BJ (cell line): ENCODE data around the gene RABGAP1L. TPM values are rescaled to one million over a fixed set of nuclear protein-coding genes. Genes with fewer than 3 reads are reported as not detected.

Source experiments
- CTCF ChIA-PET: fragments of 350-600 bp; formaldehyde crosslinking; extraction: SDS; loops from one replicate; lab custom pipeline; 2021; ENCODE audit warnings: antibody characterized with exemption, inconsistent platforms; lab: Yijun Ruan, JAX
- POLR2A ChIA-PET: fragments of 300-600 bp; sonication (Branson Sonifier 250); formaldehyde crosslinking; extraction: SDS; loops from one replicate; lab custom pipeline; 2021; ENCODE audit warnings: antibody characterized with exemption; lab: Charles Lee
- DNase-seq: peaks from one replicate; pipeline ENCODE4 v3.0.0-alpha.2; 2011; ENCODE audit warnings: low read depth
- H3K27me3 ChIP-seq: 2 replicates; pipeline ENCODE4 v1.6.0; 2011; ENCODE audit warnings: low read length; ENCODE audit not compliant: control insufficient read depth, insufficient read depth
- H3K36me3 ChIP-seq: 2 replicates; pipeline ENCODE4 v1.5.1; 2011; ENCODE audit warnings: low read length; ENCODE audit not compliant: control insufficient read depth, insufficient read depth
- H3K4me3 ChIP-seq: 2 replicates; pipeline ENCODE4 v1.5.1; 2011; ENCODE audit warnings: low read depth, mild to moderate bottlenecking, control low read depth, low read length
- polyA plus RNA-seq: library from polyadenylated mRNA; depleted of rRNA; stranded (reverse); fragments of >200 nt; gene quantifications from 2 replicates; pipeline ENCODE4 v1.2.3, GENCODE V29; 2011
- TF ChIP-seq, protein P1 (sequence below): IDR thresholded peaks from 2 replicates; pipeline ENCODE4 v1.5.1; 2011; ENCODE audit warnings: low read depth, mild to moderate bottlenecking, control low read depth, inconsistent platforms, low read length, moderate library complexity; ENCODE audit not compliant: insufficient read depth

The RABGAP1L gene
- polyA plus RNA-seq, 1 experiment = 15.9 TPM

DNA sequence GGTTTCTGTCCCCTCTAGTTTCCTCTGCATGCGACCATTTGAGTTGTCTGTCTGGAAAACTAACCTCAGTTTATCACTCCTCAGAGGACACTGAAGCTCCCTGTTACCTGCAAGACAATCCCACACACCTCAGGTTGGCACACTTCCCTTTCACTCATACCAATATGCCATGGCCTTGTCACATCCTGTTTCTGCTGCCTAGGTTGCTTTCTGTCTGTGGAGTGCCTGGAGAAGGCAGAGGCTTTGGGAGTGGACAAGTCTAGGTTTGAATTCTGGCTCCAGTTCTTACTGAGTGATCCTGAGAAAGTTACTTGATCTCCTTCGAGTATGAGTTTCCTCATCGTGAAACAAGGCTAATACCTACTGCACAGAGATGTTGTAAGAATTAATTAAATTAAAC lies 668.9 kb downstream of the RABGAP1L start:
- Histone ChIP-seq H3K4me3 (no peak overlapping the region), H3K27me3 (no peaks in the 10 kb centered on the region), H3K36me3 (no peaks in the 10 kb centered on the region)
- CTCF ChIA-PET = no interaction called here
- DNase-seq = no peak
- POLR2A ChIA-PET = no interaction called here
- TF ChIP-seq, protein P1, sequence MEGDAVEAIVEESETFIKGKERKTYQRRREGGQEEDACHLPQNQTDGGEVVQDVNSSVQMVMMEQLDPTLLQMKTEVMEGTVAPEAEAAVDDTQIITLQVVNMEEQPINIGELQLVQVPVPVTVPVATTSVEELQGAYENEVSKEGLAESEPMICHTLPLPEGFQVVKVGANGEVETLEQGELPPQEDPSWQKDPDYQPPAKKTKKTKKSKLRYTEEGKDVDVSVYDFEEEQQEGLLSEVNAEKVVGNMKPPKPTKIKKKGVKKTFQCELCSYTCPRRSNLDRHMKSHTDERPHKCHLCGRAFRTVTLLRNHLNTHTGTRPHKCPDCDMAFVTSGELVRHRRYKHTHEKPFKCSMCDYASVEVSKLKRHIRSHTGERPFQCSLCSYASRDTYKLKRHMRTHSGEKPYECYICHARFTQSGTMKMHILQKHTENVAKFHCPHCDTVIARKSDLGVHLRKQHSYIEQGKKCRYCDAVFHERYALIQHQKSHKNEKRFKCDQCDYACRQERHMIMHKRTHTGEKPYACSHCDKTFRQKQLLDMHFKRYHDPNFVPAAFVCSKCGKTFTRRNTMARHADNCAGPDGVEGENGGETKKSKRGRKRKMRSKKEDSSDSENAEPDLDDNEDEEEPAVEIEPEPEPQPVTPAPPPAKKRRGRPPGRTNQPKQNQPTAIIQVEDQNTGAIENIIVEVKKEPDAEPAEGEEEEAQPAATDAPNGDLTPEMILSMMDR = no peak

GRCh38 chr1:174829990-174830389 lies 670.7 kb downstream of the RABGAP1L start:
- CTCF ChIA-PET = no interaction called here
- POLR2A ChIA-PET = no interaction called here
- Histone ChIP-seq H3K36me3 (no peaks in the 10 kb centered on the region), H3K27me3 (no peaks in the 10 kb centered on the region), H3K4me3 (no peak overlapping the region)
- TF ChIP-seq, protein P1 = no peak
- DNase-seq = no peak

GRCh38 chr1:174836543-174836942 lies 677.2 kb downstream of the RABGAP1L start:
- DNase-seq = no peak
- ChIA-PET CTCF (no interaction called here), POLR2A (no interaction called here)
- H3K36me3 ChIP-seq = no peaks in the 10 kb centered on the region
- TF ChIP-seq, protein P1 = no peak
- H3K27me3 ChIP-seq = no peaks in the 10 kb centered on the region
- no peak overlapping the region for H3K4me3 ChIP-seq

DNA sequence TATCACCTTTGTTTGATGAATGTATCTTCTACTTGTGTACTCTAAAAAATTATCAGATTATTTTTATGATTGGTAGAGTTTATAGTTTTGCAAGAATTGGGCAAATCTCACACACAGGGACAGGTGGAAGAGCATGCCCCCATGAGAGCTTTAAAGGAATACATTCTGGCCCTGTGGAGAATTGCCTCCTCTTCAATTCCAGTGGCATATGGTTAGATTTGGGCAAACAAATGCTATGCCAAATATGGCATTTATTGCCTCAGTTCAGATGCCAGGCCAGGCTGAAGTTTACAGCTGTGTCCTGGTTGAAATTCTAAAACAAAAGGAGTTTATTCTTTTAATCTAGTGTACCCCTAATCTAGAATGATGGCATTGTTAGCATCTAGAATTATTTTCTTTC lies 678.1 kb downstream of the RABGAP1L start:
- Histone ChIP-seq H3K4me3 (no peak overlapping the region), H3K36me3 (no peaks in the 10 kb centered on the region), H3K27me3 (no peaks in the 10 kb centered on the region)
- no peak for DNase-seq
- TF ChIP-seq, protein P1 = no peak
- POLR2A ChIA-PET = no interaction called here
- CTCF ChIA-PET = no interaction called here

GRCh38 chr1:174839211-174839610 lies 679.9 kb downstream of the RABGAP1L start:
- Histone ChIP-seq H3K4me3 (no peak overlapping the region), H3K36me3 (no peaks in the 10 kb centered on the region), H3K27me3 (no peaks in the 10 kb centered on the region)
- ChIA-PET CTCF (interaction anchor here (0.8 kb wide), 1 partner anchor 12 kb away, joined by 3 read pairs; no protein-coding TSS in a partner anchor), POLR2A (no interaction called here)
- TF ChIP-seq, protein P1 = no peak
- no peak for DNase-seq
